UCSD-AML1 (cell line): ENCODE measurements around the gene BRSK1.
A peak's percentile ranks its signal among the peaks of the same experiment; 100 is the strongest.

ENCODE experiments used
- DNase-seq: peaks from one replicate; lab custom pipeline; 2025; ENCODE audit not compliant: unreplicated experiment; lab: John Stamatoyannopoulos, UW

BRSK1 gene

GRCh38 chr19:55350620-55351315 lies 67.0 kb downstream of the BRSK1 start:
- no peak for DNase-seq

- no peak for DNase-seq
Measured at GRCh38 chr19:55352040-55352439, 68.2 kb downstream of the BRSK1 start.

- DNase-seq: no peak
Measured at GRCh38 chr19:55352549-55353145, 68.8 kb downstream of the BRSK1 start.

- no peak for DNase-seq
Measured at GRCh38 chr19:55353356-55353802, 69.6 kb downstream of the BRSK1 start.

GRCh38 chr19:55353803-55354697 lies 70.3 kb downstream of the BRSK1 start:
- DNase-seq: peak; percentile 69

GRCh38 chr19:55354698-55355212 lies 71.0 kb downstream of the BRSK1 start, which contains the start of gene COX6B2:
Gene COX6B2, minus strand, starts transcription at chr19:55354719. Its CDS starts 198 bp downstream, at chr19:55354521.
- no peak for DNase-seq

- no peak for DNase-seq
Measured at GRCh38 chr19:55355213-55355821, 71.5 kb downstream of the BRSK1 start.

- no peak for DNase-seq
Measured at GRCh38 chr19:55358493-55358892, 74.7 kb downstream of the BRSK1 start.

GRCh38 chr19:55358943-55359908 lies 75.4 kb downstream of the BRSK1 start:
- no peak for DNase-seq

- DNase-seq: no peak
Measured at GRCh38 chr19:55360902-55361301, 77.1 kb downstream of the BRSK1 start.
